Measurements from ENCODE around the gene ZDHHC20.

ZDHHC20 gene

DNA sequence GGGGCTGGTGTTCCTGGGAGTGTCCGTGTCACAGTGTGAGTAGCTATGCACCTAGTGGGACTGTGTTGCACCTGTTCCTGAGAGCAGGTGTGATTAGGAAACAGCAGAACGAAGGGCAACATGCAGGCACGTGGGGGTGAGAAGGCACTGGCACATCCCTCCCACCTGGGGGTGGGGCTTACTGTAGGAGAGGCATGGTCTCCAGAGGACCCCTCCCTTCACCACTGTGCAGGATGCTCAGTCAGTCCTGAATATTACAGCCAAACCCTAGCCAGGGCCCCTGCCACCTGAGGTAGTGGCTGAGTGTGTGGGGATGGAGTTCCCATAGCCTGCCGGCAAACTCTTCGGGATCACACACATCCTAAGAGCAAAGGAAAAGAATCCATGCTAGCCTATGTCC lies 99.2 kb downstream of the ZDHHC20 start:
- DNase-seq, result no peak

DNA sequence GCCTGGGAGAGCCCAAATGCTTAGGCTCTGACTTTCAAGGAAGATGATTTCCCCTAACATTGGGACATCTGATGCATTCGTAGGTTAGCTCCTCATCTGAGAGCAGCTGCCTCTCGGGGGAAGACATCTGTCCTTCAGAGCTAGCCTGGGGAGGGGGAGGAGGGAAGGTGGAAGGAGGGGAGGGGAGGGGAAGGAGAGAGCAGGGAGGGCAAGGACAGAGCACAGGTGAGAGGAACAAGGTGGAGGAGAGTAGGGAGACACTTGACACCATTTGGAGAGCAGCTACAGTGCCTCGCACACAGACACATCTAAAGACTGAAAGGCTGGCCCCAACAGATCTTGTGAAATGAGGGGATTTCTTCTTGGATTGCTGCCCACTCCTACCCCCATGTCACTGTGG lies 103.8 kb downstream of the ZDHHC20 start:
- DNase-seq, result no peak

DNA sequence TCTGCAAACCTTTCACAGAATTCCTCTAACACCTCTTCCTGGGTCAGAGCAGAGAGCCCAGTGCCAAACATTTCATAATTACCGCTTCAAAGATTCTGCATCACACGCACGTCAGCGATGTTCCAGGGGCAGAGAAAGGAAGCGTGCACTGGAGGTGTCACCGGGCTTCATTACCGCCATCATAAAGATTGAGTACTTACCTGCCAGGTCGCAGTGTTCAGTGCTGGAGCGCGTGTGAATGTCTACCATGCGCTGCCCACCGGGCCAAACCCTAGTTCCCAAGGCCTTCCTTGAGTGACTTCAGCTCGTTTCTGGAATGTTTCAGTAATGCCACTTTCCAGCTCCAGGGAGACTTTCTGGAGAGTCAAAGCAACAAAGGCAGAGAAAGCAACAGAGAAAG lies 104.4 kb downstream of the ZDHHC20 start:
- DNase-seq, result no peak

DNA sequence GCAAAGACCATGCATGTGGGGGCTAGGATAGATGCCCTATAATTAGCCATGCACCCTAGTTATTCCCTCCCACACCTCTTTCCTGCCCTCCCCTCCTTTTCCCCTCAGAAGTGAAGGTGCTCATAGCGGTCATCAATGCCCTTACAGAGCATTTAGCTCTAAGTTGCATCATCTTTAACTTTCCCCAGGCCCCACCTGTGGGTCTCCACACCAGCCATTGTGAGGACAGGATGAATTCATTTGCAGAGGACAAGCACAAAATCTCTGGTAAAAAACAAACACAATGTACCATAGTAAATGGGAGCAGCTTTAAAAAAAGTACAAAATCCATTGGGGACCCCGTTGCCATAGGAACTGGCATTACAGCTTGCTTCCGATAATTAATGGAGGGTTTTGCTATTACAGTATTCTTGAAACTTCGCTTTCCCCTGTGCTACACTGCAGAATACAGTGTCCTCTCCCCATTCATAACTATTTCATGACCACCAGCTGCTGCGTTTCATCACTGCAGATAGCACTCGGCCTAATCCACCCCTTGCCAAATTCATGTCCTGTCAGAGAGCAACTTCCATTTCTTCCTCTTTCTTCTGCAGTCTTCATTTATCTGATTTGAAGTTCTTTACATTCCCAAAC lies 110.5 kb downstream of the ZDHHC20 start:
- DNase-seq, result no peak

DNA sequence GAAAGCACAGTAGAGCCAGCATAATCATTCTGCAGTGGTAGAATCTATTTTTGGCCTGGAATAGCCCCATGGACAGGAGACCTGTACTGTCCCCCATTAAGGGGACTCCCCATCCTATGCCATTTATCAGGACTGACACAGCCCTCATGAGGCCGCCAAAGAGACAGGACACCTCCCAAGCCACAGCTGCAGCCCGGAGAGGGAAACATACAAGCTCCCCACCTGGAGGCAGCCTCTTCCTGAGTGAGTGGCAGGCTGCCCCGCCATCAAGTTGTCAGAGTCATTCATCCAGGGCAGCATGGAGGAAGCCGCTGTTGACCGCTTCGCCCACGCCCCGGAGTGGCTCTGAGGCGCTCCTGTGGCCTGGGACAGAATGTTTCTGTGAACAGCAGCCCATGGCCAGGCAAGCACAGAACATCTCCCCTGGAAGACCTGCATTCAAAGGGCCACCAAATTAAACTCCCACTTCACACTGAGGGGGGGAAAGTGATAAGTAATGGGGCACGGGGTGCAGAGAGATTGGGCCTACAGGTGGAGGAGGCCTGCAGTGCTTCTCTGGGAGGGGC lies 111.3 kb downstream of the ZDHHC20 start:
- DNase-seq, result no peak

DNA sequence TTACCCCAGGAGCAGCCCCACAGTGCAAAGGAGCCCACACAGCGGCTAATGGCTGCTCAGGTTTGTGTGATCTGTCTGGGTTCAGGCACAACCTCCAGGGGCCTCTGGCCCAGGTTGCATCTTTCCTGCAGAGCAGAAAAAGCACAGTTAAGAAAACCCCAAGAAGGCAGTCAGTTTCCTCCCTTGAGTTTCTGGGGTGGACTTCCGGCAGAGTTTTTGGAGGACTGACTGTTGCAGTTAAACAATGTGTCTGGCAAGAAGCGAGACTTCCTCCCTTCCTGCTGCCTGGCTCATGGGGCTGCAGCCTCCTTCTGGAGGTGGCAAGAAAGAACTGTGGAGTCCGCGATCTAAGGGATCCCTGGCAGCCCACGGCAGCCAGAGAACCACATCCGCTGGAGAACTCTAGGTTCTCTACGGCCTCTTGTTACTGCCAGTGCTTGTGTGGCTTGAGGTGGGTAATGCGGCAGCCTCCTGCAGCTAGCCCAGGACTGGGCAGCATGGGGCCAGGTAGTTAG lies 114.4 kb downstream of the ZDHHC20 start:
- no peak for DNase-seq

DNA sequence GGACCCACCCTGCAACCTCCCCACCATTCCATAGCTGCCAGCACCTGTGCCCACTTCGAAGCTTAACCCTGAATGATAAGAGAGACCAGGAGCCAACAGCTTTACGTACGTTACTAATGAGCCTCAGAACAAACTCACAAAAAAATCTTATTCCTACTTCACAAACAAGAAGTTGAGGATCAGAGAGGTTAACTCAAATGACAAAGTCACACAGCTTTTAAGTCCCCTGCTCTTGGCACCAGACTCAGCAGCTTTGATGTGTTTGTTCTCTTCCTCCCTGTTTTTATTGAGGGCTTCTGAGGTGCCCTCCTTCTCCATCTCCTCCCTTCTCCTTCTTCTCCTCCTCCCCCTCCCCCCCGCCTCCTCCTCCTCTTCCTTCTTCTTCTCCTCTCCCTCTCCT lies 115.4 kb downstream of the ZDHHC20 start:
- DNase-seq, result no peak

DNA sequence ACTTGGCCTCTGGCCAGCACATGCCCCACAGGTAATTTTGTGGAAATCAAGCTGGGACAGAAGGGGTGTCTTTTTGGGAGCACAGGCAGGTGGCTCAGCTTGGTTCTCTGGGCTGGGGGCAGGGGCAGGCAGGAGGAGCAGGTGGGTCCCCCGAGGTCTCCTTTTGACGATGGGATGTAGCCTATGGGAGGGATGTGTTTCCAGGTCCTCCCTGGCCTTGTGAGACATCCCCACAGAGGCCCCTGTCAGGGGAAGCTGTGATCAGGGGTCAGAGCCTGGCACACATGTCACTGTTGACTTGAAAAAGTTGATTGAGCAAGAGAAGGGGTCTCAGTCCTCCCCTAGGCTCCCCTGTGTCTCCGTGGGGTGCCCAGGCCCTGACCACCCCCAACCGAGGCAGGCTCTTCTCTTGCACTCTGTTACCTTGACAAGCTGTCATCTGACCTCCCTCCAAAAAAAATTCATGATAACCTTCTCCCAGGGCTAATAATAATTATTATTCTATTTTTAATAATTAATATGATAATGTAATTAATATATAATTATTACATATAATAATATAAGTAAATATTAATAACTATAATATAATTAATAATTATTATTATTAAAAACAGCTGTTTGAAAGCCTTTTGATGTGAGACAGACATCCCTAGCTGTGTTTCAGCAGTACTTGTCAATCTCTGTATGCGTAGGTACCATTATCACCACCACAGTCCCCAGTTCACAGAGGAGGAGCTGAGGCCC lies 116.2 kb downstream of the ZDHHC20 start:
- no peak for DNase-seq

DNA sequence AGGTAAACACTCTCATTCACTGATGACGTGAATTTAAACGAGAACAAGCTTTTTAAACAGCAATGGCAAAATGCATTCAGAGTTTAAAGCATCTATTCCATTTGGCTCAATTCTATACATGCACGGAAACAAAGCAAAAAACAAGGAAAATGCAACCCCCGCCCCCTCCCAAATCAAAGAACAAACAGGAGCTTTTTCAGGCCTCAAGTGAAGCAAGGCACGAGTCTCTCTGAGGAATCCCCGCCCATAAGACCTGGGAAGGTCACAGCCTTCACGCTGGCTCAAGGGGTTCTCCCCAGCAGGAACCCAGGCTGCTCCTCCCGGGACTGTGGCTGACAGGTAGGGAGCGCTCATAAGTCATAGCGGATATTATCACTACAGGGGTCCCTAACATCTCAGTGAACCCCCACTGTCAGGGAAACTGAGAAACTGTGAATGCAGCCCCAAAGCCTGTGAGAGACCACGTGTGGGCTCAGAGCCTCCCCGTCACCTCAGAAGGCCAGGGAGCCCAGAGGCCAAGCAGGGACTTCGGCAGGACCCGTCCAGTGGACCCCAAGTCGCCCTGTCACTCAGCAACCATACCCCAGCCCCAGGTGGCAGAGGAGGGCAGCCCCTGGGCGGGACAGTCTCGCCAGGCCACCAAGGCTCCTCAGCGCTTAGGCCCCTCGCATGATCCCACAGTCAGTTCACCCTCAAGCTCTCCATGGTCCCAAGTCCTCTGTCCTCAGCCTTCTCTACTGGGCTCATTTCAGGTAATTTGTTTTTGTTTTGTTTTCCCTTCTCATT lies 117.3 kb downstream of the ZDHHC20 start:
- no peak for DNase-seq

DNA sequence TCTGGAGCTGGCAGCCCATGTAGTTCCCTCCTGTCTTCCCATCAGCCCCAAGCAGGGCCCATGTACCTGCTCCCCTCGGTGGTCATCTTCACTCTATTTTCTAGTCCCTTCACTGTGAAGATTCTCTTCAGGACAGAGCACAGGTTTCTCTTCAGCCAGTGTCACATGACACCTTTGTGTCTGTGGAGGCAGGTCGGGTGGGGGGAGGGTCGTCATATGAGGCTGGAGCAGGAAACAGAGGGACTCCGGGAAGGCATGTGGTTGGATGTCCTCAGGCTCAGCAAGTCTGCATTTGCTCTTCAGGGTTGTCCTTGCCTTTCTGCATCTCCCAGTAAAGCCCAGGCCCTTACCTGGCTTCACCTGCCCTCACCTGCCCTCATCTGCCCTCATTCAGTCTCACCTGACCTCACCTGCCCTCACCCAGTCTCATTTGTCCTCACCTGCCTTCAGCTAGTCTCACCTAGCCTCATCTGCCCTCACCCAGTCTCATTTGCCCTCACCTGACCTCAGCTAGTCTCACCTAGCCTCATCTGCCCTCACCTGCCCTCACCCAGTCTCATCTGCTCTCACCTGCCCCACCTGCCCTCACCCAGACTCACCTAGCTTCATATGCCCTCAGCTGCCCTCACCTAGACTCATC lies 120.3 kb downstream of the ZDHHC20 start:
- no peak for DNase-seq

DNA sequence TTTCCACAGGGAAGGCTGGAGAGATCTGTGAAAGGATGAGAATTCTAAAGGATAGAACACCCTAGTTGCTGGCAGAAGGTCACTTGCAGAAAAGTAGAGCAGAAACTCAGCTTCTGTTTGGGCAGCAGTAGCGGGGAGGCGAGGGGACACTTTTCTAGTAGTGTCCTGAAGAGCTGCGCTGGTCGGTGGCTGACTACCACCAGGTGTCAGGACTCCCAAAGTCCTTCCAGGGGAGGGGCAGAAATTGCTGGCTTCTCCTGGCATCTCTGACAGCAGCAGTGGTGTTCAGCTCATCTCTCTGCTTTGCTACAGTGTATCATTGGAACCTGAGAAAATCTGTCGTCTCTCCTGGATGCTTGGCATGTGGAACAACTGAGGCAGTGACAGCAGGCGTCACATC lies 120.9 kb downstream of the ZDHHC20 start:
- DNase-seq, result no peak

DNA sequence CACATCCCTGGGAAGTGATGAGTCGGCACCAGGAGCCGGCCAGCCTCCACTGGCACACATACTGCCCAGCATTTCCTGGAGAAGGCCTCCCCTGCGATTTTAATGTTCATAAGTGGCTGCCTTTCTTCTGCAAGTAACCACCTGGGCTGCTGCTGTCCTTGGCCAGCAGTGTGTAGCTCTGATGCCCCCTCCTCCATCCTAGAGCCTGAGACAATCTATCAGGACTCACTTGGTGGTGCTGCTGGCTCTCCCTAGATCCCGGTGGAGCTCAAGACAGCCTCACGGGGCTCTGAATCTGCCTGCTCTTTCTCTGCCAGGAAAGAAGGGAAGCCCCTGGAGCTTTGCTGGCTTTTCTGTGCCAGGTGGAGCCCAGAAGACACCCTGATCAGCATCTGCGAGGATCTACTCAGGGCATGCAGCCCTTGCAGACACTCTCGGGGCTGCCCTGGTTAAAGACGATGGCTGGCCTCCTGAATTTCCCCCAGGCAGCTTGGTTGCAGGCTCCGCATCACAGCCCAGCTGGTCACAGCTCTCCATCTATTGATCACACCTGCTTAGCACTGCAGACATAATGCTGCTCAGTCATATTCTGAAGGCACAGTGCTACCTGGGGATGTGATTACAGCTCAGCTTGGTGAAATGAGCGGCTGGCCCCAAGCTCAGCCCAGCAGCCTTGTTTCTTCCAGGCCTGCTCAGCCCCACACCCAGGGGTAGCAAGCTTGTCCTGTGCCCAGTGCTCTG lies 122.3 kb downstream of the ZDHHC20 start:
- DNase-seq, result no peak

DNA sequence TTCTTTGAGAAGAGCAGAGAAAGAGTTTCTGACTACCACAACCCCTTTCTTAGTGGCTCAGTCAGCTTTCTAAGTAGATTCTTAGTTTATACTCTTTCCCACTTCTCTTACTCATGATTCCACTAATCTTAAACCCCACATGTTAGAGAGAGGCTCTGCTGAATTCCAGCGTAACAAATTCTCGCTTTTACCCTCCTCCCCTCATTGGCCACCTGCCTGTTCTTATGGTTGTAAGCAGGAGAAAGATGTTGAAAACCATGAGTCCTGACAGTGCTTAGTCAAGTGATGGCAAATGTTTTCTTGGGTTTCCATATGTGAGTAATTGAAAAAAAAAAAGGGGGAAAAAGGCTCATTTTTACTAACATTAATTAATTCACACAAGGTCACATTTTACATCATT lies 125.9 kb downstream of the ZDHHC20 start:
- no peak for DNase-seq

DNA sequence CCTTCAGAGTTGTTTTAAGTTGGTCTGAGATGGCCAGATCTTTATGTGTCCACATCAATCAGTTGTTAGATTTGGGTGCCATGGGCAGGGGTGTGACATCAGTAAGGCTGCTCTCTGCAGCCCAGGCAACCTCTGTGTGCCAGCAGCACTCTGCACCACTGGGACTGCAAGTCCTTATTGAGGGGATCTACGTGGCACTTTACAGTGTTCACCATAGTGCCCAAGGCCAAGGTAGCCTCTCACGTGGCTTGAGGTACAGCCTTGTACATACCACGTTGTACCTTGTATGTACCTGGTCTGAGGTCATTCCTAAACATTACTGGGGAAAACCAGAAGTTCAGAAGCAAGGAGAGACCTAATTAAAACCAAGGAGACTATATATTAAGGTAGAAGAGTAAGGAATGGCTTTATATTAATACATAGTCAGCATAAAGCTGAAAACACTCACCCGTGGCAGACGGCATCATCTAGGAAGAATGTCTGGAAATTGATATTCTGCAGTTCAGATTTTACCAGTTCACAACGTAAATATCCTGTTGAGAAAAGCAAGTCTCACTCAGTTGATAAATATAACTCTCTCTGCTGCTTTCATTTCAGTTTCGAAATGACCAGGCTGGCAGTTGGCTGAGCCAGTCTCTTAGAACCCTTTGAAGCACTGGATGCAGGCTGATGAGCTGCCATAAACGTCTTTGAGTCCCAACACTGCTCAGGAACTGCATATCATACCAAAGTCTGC lies 128.8 kb downstream of the ZDHHC20 start:
- no peak for DNase-seq

DNA sequence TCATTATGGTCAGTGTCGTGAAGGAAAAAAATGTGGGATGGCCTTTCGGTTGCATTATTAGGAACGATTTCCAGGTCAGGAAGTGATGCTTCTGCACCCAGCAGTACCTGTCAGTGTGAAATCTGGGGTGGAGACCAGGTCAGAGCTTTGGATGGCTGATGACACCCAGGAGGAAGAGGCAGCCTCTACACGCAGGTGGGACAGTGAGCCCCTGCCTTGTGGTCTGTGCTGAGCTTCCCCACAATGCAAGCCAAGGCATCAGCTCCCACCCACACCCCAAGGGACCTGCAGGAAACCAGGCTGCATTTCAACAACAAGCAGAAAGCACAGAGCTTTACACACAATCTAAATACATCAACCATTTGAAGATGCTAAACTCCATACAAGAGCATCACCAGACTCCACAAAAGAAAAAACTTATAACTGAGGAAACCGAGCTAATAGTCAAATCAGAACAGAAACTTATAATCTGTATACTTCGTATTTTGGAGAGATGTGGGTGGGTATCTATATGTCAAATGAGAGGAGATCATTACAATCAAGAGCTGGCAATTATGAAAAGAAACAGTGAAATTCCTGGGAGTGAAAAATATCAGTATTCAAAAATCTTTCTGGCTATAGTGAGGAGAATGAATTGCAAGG lies 130.1 kb downstream of the ZDHHC20 start:
- DNase-seq, result no peak

DNA sequence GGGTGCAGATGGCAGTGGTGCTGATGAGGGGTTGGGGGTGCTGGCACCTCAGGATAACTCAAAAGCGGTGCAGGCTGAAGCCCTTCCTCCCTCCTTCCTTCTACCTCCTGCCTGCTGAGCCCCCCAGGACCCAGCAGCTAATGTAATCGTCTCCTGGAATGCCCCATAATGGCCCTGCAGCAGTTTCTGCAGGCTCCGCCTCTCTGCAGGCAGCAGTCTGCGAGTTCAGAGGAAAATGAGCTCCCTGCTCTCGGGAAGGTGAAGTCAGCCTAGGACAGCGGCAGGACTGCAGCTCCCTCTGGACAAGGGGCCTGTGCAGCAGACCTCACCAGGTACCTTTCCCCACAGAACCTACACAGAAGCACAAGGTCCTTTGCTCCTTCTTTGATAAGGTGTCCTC lies 130.9 kb downstream of the ZDHHC20 start:
- DNase-seq, result no peak

DNA sequence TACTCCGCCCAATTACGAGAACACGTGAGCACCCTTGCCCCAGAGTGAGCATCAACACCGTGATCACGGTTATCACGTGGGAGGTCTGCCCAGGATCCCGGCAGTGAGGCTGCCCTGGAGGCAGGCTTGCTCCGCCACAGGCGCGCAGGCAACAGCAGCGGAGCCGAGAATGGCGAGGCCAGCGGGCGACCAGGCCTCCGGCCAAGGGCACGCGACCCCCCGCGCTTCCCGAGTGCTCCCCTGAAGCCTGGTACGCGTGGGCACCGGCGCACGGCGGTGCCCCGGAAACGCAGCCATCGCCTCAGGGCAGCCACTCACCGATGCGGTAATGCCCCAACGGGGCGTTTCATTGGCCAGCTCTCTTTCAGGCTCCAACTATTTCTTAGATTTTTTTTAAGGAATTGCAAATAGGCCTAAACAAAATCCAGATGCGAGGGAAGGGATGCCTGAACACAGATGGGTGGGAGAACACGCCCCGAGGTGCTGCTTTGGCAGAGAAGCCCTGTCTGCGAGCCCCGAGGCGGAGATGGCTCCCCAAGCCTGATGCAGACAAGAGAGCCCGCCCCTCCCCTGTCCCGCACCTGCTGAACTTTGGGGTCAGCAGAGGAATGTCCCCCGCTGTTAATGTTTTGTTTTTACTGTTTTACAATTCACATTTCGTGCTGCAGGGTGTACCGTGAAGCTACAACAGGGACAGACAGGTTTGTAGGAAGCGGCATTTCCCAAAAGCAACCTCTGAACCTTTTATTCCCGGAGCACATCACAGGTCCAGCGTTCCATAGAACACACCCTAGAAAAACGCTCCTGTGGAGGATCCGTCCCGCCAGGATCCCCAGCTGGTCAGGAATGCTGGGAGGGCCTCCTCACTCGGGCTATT lies 132.7 kb downstream of the ZDHHC20 start:
- no peak for DNase-seq

DNA sequence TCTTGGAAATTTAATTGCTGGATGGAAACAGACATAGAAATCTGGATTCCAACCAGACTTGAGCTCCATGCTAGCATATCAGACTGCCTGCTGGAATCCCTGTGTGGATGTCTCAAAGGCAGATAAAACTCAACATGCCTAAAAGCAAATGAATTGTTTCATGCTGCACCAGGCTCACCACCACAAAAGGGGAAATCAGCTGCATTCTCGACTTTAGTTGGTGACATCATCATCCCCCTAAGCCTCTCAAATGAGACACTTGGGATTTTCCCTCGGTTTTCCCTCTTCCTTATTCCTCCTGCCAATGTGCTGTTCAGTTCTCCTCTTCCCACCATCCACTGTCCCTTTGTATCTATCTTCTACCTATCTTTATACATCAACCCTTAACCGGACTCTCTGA lies 134.3 kb downstream of the ZDHHC20 start:
- no peak for DNase-seq

DNA sequence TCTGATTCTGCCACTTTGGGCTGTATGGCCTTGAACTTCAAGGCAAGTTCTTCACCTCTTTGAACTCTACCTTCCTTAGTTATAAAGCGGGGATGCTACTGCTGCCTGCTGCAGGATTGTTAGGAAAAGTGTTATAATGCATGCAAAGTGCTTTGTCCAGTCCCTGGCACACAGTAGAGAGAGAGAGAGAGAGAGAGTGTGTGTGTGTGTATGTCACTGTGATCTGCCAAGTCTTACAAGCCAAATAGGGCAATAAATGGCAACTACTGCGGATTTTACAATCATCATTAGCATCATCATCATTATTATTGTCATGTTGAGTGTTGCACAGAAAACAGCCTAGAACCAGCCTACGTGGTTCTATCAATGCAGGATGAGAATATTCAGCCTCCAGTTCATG lies 136.1 kb downstream of the ZDHHC20 start:
- DNase-seq, result no peak
